Hematopoietic multipotent progenitor cell treated with erythropoietin and hydrocortisone succinate and interleukin-3 and kit ligand, for 6 days (in vitro differentiated cells): ENCODE results near the gene MRNIP.

ENCODE experiments used
- DNase-seq: peaks from one replicate; pipeline ENCODE4 v3.0.0-alpha.2; 2015

The MRNIP gene

GRCh38 chr5:179870952-179871351, 12.3 kb upstream of the MRNIP start:
- no peak for DNase-seq

DNA sequence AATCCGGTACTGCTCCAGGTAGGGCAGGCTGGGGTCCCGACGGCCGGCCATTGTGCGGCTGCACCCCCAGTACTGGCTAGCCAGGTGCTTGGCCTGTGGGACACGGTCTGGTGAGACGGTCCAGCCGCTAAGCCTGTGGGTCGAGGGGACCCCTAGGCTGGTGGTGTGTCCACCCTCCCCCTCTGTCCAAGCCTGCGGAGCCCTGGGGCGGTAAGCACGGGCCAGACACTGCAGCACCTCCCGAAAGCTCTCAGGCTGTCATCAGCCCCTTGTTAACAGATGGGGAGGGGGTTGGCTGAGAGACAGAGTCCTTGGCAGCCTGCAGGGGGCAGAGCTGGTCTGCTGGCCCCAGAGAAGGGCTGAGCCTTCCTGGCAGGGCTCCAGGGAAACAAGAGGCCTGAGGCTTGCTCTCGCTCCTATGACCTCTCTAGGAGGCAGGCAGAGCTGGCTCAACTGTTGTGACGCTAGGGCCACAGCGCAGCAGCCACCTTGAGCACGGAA, 11.8 kb upstream of the MRNIP start:
- peak; percentile 71 for DNase-seq

- DNase-seq: no peak
Observed at GRCh38 chr5:179869641-179870402, 11.2 kb upstream of the MRNIP start.

DNA sequence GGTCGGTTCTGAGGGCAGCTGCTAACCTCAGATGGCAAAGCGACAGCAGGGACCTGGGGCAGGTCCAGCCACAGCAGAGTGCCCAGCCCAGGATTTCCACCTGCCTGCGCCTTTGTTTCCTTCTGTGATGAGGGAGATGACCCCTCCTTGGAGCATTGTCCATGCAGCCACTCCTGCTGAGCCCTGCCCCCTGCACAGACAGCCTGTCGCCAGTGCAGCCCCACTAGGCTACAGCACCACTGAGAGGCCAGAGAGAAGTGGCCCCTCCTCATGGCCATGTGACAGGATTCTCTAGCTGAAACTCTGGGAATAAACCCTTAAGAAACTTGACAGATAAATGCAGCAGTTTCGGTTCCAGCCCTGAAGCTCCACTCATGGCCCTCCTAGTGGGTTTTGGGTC, 10.5 kb upstream of the MRNIP start:
- no peak for DNase-seq

GRCh38 chr5:179868541-179868940, 9.9 kb upstream of the MRNIP start:
- no peak for DNase-seq

DNA sequence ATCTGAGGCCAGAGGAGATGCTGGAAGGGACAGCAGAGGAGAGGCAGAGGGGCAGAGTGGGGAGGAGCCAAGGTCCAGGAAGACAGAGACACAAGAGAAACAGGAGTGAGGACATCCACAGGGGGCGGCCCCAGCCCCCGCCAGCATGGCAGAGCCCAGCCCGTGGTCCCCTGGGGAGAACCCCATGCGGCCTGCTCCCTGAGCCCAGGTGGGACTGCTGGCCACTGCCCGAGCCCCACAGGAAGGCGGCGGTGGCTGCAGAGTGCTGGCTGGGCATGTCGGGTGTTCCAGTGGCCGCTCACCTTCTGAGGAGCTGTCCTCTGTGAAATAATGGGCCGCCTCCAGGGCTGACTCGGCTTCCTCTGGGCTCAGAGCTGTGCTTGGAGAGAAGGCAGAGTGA, 8.9 kb upstream of the MRNIP start:
- no peak for DNase-seq

DNA sequence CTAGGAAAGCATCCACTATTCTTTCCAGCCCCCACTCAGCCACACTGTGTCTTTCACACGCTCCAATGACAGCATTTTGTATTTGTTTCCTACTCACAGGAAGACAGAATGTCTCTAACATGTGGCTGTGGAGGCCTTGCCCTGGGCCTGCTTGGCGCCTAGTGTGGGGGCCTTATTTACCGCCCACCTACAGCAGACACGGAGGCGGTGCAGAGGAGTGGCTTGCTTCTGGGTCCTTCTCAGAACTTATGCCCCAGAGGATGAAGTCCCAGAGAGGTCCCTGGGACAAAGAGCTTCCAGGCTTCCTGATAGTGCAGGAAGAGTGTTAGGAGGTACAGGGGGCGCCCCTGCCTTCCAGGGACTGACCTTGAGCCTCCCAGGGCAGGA, 8.5 kb upstream of the MRNIP start:
- no peak for DNase-seq

- peak; percentile 28 for DNase-seq
Observed at GRCh38 chr5:179866241-179867078, 7.8 kb upstream of the MRNIP start.

GRCh38 chr5:179865491-179866240, 7.0 kb upstream of the MRNIP start:
- DNase-seq: no peak

- no peak for DNase-seq
Observed at GRCh38 chr5:179864686-179865085, 6.1 kb upstream of the MRNIP start.

- DNase-seq: no peak
Observed at GRCh38 chr5:179863449-179864085, 5.0 kb upstream of the MRNIP start.

DNA sequence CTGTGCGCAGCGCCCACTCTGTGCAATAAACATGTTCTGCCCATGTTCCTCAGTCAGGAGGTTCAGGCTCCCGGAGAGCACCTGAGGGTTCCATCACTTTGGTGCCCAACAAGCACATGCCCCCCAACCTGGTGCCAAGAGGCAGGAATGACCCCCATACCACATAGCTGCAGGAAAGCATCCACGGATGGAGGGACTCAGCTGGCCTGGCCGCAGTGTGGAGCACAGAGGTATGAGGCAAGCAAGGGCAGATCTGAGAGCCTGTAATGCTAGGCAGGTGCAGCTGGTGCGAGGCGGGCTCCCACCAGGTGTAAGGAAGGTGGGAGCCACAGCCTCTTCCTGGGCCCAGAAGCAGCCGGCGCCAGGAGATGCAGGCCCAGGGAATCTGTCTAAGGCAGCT, 4.3 kb upstream of the MRNIP start:
- no peak for DNase-seq

- DNase-seq: no peak
Observed at GRCh38 chr5:179862296-179862695, 3.7 kb upstream of the MRNIP start.

DNA sequence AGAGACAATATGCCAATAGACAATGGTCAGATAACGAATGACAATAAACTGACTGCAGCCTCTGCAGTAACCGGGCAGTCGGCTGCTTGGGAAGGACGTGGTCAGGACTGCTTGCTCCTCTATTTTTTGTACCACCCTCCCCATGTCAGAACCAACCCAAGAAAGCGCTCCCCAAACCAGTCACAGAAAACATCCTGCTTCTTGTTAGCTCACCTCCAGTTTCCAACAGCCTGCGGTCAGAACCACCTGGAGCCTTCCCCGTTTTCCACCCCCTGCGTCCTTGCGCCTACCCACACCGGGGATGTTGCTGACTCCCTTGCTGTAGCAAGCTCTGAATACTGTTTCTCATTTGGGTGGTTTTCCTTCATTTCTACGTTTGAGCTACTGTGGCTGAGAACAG, 1.7 kb upstream of the MRNIP start:
- DNase-seq: no peak

DNA sequence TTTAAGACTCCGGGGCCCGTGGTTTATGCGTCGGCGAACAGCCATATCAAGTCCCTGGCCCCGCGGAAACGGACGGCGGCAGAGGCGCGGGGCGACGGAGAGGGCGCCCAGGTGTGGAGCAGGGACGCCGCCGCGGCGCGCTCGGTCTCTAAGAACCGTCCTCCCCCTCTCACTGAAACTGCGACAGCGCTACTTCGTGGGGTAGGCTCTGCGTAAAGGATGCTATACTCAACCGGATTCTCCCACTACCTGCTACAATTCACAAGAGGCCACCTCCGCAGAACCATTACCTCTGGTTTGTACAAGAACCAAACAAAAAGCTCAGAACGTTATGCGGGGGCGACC, 404 bp downstream of the MRNIP start:
- DNase-seq: peak; percentile 60

GRCh38 chr5:179854356-179854755, 4.3 kb downstream of the MRNIP start:
- DNase-seq: no peak

DNA sequence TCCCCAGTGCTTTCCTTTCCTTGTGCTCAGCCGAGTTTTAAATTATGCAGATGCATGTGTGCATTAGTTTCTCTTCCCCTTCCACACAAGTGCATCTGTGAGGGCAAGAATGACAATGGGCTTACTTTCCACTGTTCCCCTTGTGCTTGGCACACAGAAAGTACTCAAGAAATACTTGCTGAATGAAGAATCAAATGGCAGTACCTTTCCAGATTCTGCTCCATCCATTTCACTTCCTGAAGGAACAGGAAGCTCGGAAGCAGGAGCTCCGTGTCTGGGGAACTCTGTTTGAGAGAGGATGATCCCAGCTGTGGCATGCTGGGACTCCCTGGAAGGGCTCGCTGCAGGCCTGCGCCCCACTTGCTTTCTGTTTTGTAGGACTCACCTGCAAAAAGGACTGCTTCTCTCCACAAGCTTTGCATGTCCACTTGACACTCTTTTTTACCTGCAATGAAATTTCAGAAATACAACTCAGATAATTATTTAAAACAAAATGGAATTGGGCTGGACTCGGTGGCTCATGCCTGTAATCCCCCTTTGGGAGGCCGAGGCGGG, 5.5 kb downstream of the MRNIP start:
- DNase-seq: no peak

GRCh38 chr5:179841621-179842020, 17.0 kb downstream of the MRNIP start:
- no peak for DNase-seq

- no peak for DNase-seq
Observed at GRCh38 chr5:179840766-179841165, 17.9 kb downstream of the MRNIP start.

DNA sequence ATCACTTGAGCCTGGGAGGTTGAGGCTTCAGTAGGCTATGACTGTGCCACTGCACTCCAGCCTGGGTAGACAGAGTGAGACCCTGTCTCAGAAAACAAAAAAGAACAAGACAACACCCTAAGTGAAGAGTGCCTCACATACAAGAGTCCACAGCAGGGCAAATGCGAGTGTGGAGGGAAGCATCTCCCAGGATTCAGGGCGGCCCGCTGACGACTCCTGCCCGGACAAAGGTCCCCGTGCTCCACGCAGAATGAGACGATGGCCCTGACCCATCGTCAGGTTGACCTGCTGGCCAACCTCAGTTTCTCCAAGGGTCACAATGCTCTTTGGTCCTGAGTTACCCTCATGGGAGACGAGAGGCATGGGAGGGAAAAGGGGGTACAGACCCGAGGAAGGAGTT, 18.3 kb downstream of the MRNIP start:
- no peak for DNase-seq

DNA sequence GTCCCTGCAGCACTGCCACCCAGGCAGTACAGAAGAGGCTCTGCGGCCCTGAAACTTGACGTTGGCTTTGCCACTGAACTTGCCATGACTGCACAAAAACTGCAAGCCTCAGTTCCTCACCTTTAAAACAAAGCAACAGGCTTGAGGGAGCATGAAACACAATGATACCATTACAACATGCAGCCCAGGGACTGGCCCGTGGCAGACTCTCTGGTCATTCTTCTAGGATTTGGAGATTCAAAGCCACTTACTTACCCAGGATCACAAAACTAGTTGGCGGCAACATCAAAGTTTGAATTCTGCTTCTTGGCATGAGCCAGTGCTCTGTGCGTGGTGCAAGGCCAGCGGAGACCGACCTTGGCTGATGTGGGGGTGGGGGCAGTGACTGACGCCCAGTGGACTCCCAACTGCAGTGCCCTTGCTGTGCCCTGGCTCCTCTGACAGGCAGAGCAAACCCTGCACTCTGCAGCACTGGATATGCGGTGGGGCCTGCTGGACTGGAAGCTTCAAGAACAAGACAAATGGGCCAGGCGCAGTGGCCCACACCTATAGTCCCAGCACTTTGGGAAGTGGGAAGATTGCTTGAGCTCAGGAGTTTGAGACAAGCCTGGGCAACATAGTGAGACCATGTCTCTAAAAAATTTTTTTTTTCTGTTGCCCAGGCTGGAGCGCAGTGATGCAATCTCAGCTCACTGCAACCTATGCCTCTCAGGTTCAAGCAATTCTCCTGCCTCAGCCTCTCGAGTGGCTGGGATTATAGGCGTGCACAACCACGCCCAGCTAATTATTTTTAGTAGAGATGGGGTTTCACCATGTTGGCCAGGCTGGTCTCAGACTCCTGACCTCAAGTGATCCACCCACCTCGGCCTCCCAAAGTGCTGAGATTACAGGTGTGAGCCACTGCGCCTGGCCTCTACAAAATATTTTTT, 19.0 kb downstream of the MRNIP start:
- DNase-seq: no peak
